Measurements from ENCODE around the gene NUDT12.

GRCh38 chr5:103601314-103601713 lies 38.7 kb upstream of the NUDT12 start:
- TF ChIP-seq CTCF (IDR thresholded peaks at IDR 0.05) = no peak
- no peak for TF ChIP-seq EP300 (IDR thresholded peaks at IDR 0.05; ENCODE audit: low read depth)
